Activated naive CD4-positive, alpha-beta T cell treated with anti-CD3 and anti-CD28 coated beads, Interleukin-2, amount 10 ng/mL, durations not matched to agents 5 hours and 36 hours (primary cell): ENCODE results near the gene ATXN2L. TPM values are rescaled to one million over a fixed set of nuclear protein-coding genes. Genes with fewer than 3 reads are reported as not detected.

Experiments
- microRNA-seq: library from miRNA; unstranded; fragments of <30 nt; microRNA quantifications from one replicate; pipeline ENCODE4 v1.2.0, GENCODE V29; 2022; ENCODE audit warnings: borderline microRNAs expressed, borderline replicate concordance
- total RNA-seq, 2 experiments: library from RNA; stranded (reverse); gene quantifications; one replicate each; pipeline ENCODE4 v1.2.3, GENCODE V29; 2021

ATXN2L gene, protein sequence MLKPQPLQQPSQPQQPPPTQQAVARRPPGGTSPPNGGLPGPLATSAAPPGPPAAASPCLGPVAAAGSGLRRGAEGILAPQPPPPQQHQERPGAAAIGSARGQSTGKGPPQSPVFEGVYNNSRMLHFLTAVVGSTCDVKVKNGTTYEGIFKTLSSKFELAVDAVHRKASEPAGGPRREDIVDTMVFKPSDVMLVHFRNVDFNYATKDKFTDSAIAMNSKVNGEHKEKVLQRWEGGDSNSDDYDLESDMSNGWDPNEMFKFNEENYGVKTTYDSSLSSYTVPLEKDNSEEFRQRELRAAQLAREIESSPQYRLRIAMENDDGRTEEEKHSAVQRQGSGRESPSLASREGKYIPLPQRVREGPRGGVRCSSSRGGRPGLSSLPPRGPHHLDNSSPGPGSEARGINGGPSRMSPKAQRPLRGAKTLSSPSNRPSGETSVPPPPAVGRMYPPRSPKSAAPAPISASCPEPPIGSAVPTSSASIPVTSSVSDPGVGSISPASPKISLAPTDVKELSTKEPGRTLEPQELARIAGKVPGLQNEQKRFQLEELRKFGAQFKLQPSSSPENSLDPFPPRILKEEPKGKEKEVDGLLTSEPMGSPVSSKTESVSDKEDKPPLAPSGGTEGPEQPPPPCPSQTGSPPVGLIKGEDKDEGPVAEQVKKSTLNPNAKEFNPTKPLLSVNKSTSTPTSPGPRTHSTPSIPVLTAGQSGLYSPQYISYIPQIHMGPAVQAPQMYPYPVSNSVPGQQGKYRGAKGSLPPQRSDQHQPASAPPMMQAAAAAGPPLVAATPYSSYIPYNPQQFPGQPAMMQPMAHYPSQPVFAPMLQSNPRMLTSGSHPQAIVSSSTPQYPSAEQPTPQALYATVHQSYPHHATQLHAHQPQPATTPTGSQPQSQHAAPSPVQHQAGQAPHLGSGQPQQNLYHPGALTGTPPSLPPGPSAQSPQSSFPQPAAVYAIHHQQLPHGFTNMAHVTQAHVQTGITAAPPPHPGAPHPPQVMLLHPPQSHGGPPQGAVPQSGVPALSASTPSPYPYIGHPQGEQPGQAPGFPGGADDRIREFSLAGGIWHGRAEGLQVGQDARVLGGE
- total RNA-seq: 100 to 1,000 TPM; 240 to 248 TPM

GRCh38 chr16:28822520-28823290, at the start of gene ATXN2L:
Gene ATXN2L (plus strand): TSS chr16:28822999. CDS start chr16:28823260, 261 bp downstream.

GRCh38 chr16:28846080-28846932, 23.5 kb downstream of the ATXN2L start, which contains the start of gene TUFM:
Gene TUFM (minus strand): TSS chr16:28846348. CDS start chr16:28846269, 79 bp downstream.

GRCh38 chr16:28878083-28878926, 55.5 kb downstream of the ATXN2L start, which contains the start of gene ATP2A1:
Gene ATP2A1 (plus strand): TSS chr16:28878488. CDS start chr16:28878672, 184 bp downstream.

Small RNAs within 50 kb of the gene (microRNA-seq; reads per million reads assigned to microRNA genes)
- gene MIR4721: not detected

Other genes with a start within 250 kb of the ATXN2L start
- under 1 TPM; 0.36 to 0.38 TPM for gene SULT1A2, start 225.9 kb upstream of the ATXN2L start, total RNA-seq
- gene SULT1A1, start 213.0 kb upstream of the ATXN2L start, total RNA-seq: 10 to 100 TPM; 13.2 to 14.7 TPM
- not detected for gene NPIPB8, start 184.9 kb upstream of the ATXN2L start, total RNA-seq
- 100 to 1,000 TPM; 514 to 536 TPM for gene EIF3C, start 111.5 kb upstream of the ATXN2L start, total RNA-seq
- 1 to 10 TPM; 1.2 to 1.3 TPM for gene NPIPB9, start 71.2 kb upstream of the ATXN2L start, total RNA-seq
- gene TUFM, start 23.3 kb downstream of the ATXN2L start, total RNA-seq: 100 to 1,000 TPM; 106 to 111 TPM
- gene SH2B1, start 40.8 kb downstream of the ATXN2L start, total RNA-seq: 10 to 100 TPM; 57.7 to 57.9 TPM
- 1 to 10 TPM in 1 of 2 experiments, under 1 TPM in 1; 0.79 to 1.2 TPM for gene ATP2A1, start 55.5 kb downstream of the ATXN2L start, total RNA-seq
- gene RABEP2, start 102.2 kb downstream of the ATXN2L start, total RNA-seq: 10 to 100 TPM; 20.8 to 22.5 TPM
- gene CD19, start 109.0 kb downstream of the ATXN2L start, total RNA-seq: under 1 TPM; 0.13 to 0.70 TPM
- 10 to 100 TPM; 96.2 to 97.9 TPM for gene NFATC2IP, start 127.9 kb downstream of the ATXN2L start, total RNA-seq
- gene SPNS1, start 151.8 kb downstream of the ATXN2L start, total RNA-seq: 10 to 100 TPM; 24.5 to 25.4 TPM
- 100 to 1,000 TPM; 333 to 352 TPM for gene LAT, start 162.1 kb downstream of the ATXN2L start, total RNA-seq